Mesendoderm (in vitro differentiated cells): ENCODE measurements around the gene GSTK1.

Experiments used
- DNase-seq: peaks from one replicate; pipeline ENCODE4 v3.0.0; 2013
- H2AK5ac ChIP-seq: 2 replicates; pipeline ENCODE4 v1.6.1; 2013; ENCODE audit warnings: low read length, inconsistent platforms
- H2BK120ac ChIP-seq: 2 replicates; pipeline ENCODE4 v1.6.1; 2013; ENCODE audit warnings: low read depth, mild to moderate bottlenecking, low read length, moderate library complexity, mixed read lengths
- H2BK15ac ChIP-seq: replicated peaks from 2 replicates; pipeline ENCODE4 v1.6.1; 2013; ENCODE audit warnings: low read depth, mild to moderate bottlenecking, moderate library complexity
- H2BK5ac ChIP-seq: 2 replicates; pipeline ENCODE4 v1.6.1; 2013; ENCODE audit warnings: low read length, inconsistent platforms
- H3K18ac ChIP-seq: 2 replicates; pipeline ENCODE4 v1.6.1; 2013; ENCODE audit warnings: mild to moderate bottlenecking, low read length, mixed read lengths
- H3K23ac ChIP-seq: one replicate; pipeline ENCODE4 v1.6.1; 2013; ENCODE audit warnings: low read length
- H3K27ac ChIP-seq: 2 replicates; pipeline ENCODE4 v1.5.1; 2013; ENCODE audit warnings: low read depth, mild to moderate bottlenecking, inconsistent platforms, low read length, moderate library complexity
- H3K27me3 ChIP-seq: 2 replicates; pipeline ENCODE4 v1.6.1; 2013; ENCODE audit warnings: low read length, control low read depth, mild to moderate bottlenecking, inconsistent platforms; ENCODE audit not compliant: insufficient read depth, poor library complexity
- H3K36me3 ChIP-seq: 2 replicates; pipeline ENCODE4 v1.6.1; 2013; ENCODE audit warnings: low read length, inconsistent platforms; ENCODE audit not compliant: control insufficient read depth, insufficient read depth
- H3K4ac ChIP-seq: one replicate; pipeline ENCODE4 v1.6.1; 2013; ENCODE audit warnings: low read depth, mild to moderate bottlenecking, low read length, moderate library complexity
- H3K4me1 ChIP-seq: 2 replicates; pipeline ENCODE4 v1.6.1; 2013; ENCODE audit warnings: low read depth, low read length, inconsistent platforms; ENCODE audit not compliant: control insufficient read depth
- H3K4me2 ChIP-seq: 2 replicates; pipeline ENCODE4 v1.6.1; 2013; ENCODE audit warnings: low read length
- H3K4me3 ChIP-seq: 2 replicates; pipeline ENCODE4 v1.5.1; 2013; ENCODE audit warnings: mild to moderate bottlenecking, low read length
- H3K56ac ChIP-seq: one replicate; pipeline ENCODE4 v1.6.1; 2013; ENCODE audit warnings: low read length
- H3K79me1 ChIP-seq: 2 replicates; pipeline ENCODE4 v1.6.1; 2013; ENCODE audit warnings: low read length, inconsistent platforms
- H3K79me2 ChIP-seq: 2 replicates; pipeline ENCODE4 v1.6.1; 2013; ENCODE audit warnings: mild to moderate bottlenecking, low read length; ENCODE audit not compliant: control insufficient read depth, insufficient read depth
- H3K9ac ChIP-seq: 2 replicates; pipeline ENCODE4 v1.6.1; 2013; ENCODE audit warnings: low read length, inconsistent platforms
- H4K5ac ChIP-seq: one replicate; pipeline ENCODE4 v1.6.1; 2013; ENCODE audit warnings: low read length
- H4K8ac ChIP-seq: one replicate; pipeline ENCODE4 v1.6.1; 2013; ENCODE audit warnings: low read depth, mild to moderate bottlenecking, control low read depth, low read length, moderate library complexity
- WGBS: extraction: QIAGEN DNeasy Blood & Tissue Kit; methylation state at CpG from one replicate; pipeline ENCODE4 v1.1.7; 2013; ENCODE audit warnings: low lambda C conversion rate, missing lambda C conversion rate; ENCODE audit not compliant: insufficient coverage; ENCODE audit errors: extremely low coverage; 5-methylcytosine and 5-hydroxymethylcytosine counted together

Gene GSTK1

DNA sequence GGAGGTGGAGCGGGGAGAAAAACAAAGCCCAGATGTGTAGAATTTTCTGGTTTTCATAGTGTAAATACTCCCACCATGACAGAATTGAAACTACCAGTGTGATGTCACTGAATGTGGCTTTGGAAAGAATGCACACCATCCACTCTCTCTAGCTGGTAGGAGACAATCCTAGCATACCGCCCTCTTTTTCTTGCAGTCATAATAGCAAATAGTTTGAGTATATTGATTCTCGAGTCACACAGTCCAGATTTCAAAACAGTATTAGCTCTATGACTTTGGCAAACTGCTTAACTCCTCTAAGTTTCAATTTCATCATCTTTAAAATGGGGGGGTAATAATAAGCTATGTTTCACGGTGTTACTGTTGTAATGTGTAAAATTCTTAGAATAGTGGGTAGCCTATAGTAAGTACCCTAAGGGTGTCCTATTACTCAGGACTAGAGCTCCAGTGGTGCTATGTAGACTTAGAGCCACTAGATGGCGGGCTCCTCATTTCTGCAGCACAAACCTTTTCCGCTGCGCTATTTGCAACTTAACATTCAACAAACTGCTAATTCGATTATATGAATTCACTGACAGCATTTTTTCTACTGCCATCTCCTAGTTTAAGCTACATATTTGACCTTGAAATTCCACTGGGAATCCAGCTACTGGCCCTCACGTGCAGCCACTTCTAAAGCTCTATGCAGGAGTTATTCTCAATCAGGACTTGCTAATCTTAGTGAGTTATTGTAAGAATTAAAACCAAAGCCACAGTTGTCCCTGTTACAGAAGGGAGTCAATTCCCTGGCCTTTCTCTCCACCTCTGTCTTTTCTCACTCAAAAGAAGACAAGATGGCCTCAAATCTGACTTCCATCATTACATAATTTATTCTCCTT is 22.7 kb upstream of the GSTK1 start:
- no peaks in the 10 kb centered on the region for H3K79me1 ChIP-seq
- H2BK5ac ChIP-seq, result no peak overlapping the region
- no peak overlapping the region for H3K9ac ChIP-seq
- no peak overlapping the region for H2BK15ac ChIP-seq
- no peak overlapping the region for H3K23ac ChIP-seq
- H4K8ac ChIP-seq, result no peak overlapping the region
- H4K5ac ChIP-seq, result no peak overlapping the region
- H3K4me3 ChIP-seq, result no peak overlapping the region
- H2AK5ac ChIP-seq, result no peak overlapping the region
- H3K79me2 ChIP-seq, result no peaks in the 10 kb centered on the region
- peak; percentile 85 for DNase-seq
- no peaks in the 10 kb centered on the region for H3K27me3 ChIP-seq
- WGBS, result no CpG with 5 or more reads among the region's 9 CpGs
- H3K4me1 ChIP-seq, result no peaks in the 10 kb centered on the region
- no peak overlapping the region for H3K56ac ChIP-seq
- H2BK120ac ChIP-seq, result no peak overlapping the region
- H3K4me2 ChIP-seq, result no peak overlapping the region
- H3K18ac ChIP-seq, result no peak overlapping the region
- no peak overlapping the region for H3K27ac ChIP-seq
- no peaks in the 10 kb centered on the region for H3K36me3 ChIP-seq
- H3K4ac ChIP-seq, result no peak overlapping the region

DNA sequence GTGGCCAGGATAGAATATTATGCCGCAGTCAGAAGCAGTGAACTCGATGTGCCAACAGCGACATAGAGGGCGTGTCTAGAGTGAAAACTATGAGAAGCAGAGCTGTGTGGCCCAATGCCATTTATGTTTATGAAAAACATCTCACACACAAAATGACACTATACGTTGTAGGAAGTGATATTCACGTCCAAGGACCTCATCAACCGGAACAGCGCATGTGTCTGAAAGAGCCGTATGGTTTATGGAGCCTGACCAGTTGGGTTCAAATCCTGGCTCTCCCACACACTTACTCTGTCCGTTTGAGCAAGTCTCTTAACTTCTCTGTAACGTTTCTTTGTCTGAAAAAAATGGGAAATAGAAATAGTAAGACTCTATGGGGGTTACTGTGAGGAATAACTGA is 20.9 kb upstream of the GSTK1 start:
- Histone ChIP-seq H2BK120ac (no peak overlapping the region), H2BK5ac (no peak overlapping the region), H3K27ac (no peak overlapping the region), H3K79me1 (no peaks in the 10 kb centered on the region), H2AK5ac (no peak overlapping the region), H3K4me1 (no peaks in the 10 kb centered on the region), H3K4ac (no peak overlapping the region), H3K23ac (no peak overlapping the region), H3K18ac (no peak overlapping the region), H3K56ac (no peak overlapping the region), H3K79me2 (no peaks in the 10 kb centered on the region), H4K8ac (no peak overlapping the region), H3K9ac (no peak overlapping the region), H3K27me3 (no peaks in the 10 kb centered on the region), H2BK15ac (no peak overlapping the region), H3K4me3 (no peak overlapping the region), H3K4me2 (no peak overlapping the region), H4K5ac (no peak overlapping the region), H3K36me3 (no peaks in the 10 kb centered on the region)
- no CpG with 5 or more reads among the region's 11 CpGs for WGBS
- no peak for DNase-seq

DNA sequence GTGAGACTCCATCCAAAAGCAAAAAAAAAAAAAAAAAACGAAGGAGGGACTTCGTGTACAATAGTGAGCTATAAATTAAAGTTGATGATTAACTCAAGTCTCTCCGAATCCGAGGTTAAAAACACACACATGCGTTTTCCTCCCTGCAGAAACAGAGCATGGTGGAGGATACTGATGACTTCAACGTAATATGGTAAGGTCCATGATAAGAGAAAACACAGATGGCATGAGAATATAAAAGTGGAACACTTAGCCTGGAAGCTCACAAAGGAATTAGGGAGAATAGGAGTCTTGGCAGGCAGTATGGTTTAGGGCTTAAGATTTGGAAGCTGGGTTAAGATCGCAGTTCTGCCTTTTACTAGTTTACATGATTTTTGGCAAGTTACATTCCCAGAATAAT is 20.1 kb upstream of the GSTK1 start:
- H3K36me3 ChIP-seq, result no peaks in the 10 kb centered on the region
- no peaks in the 10 kb centered on the region for H3K79me1 ChIP-seq
- no peak overlapping the region for H3K4ac ChIP-seq
- H3K4me1 ChIP-seq, result no peaks in the 10 kb centered on the region
- no peak overlapping the region for H4K5ac ChIP-seq
- no peak for DNase-seq
- no peak overlapping the region for H3K4me3 ChIP-seq
- H3K79me2 ChIP-seq, result no peaks in the 10 kb centered on the region
- H3K4me2 ChIP-seq, result no peak overlapping the region
- no peak overlapping the region for H3K9ac ChIP-seq
- H2BK15ac ChIP-seq, result no peak overlapping the region
- no peak overlapping the region for H4K8ac ChIP-seq
- H3K27me3 ChIP-seq, result no peaks in the 10 kb centered on the region
- no peak overlapping the region for H2BK5ac ChIP-seq
- H2AK5ac ChIP-seq, result no peak overlapping the region
- WGBS, result no CpG with 5 or more reads among the region's 7 CpGs
- no peak overlapping the region for H3K56ac ChIP-seq
- H2BK120ac ChIP-seq, result no peak overlapping the region
- no peak overlapping the region for H3K23ac ChIP-seq
- H3K27ac ChIP-seq, result no peak overlapping the region
- H3K18ac ChIP-seq, result no peak overlapping the region

DNA sequence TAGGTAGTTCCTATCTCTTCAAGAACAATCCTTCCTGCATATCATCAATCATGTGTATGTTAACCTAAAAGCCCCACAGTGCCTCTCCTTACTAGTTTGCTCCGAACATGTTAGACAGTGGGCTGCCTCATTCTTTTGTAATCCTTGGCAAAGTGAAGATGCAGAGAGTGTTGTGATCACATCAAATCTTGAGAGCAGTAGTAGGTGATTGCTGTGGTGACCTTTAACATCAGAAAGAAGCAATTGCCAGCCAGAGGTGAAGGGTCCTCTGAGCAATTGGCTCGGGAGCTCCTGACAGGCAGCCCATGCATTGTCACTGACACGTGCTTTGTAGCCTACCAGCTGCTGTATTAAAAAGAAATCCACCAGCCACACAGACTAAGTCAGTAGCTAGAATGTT is 19.6 kb upstream of the GSTK1 start:
- no peak for DNase-seq
- Histone ChIP-seq H2BK15ac (no peak overlapping the region), H3K18ac (no peak overlapping the region), H2BK120ac (no peak overlapping the region), H3K23ac (no peak overlapping the region), H3K36me3 (no peaks in the 10 kb centered on the region), H3K4me1 (no peaks in the 10 kb centered on the region), H3K27me3 (no peaks in the 10 kb centered on the region), H3K4ac (no peak overlapping the region), H4K5ac (no peak overlapping the region), H3K56ac (no peak overlapping the region), H3K79me1 (no peaks in the 10 kb centered on the region), H3K4me2 (no peak overlapping the region), H3K79me2 (no peaks in the 10 kb centered on the region), H2AK5ac (no peak overlapping the region), H3K4me3 (no peak overlapping the region), H4K8ac (no peak overlapping the region), H3K9ac (no peak overlapping the region), H2BK5ac (no peak overlapping the region), H3K27ac (no peak overlapping the region)
- no CpG with 5 or more reads among the region's 3 CpGs for WGBS

DNA sequence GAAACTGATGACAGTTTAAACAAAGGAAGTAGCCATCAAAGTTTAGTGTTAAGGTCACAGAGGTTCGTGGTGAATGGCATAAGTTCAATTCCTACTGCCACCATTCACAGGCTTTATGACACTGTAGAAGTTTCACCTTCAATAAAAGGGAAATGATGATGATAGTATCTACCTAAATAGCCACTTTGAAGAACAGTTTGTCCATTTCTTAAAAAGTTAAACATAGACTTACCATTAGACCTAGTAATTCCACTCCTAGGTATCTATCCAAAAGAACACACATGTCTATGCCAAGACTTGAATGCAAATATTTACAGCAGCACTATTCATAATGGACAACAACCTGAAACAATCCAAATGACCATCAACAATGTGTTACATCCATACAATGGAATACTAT is 18.9 kb upstream of the GSTK1 start:
- DNase-seq, result no peak
- H3K23ac ChIP-seq, result no peak overlapping the region
- no peak overlapping the region for H2BK120ac ChIP-seq
- no peak overlapping the region for H3K56ac ChIP-seq
- H3K4ac ChIP-seq, result no peak overlapping the region
- H3K4me1 ChIP-seq, result no peaks in the 10 kb centered on the region
- no peak overlapping the region for H3K27ac ChIP-seq
- no peak overlapping the region for H3K9ac ChIP-seq
- no CpG with 5 or more reads among the region's 1 CpG for WGBS
- H2AK5ac ChIP-seq, result no peak overlapping the region
- no peak overlapping the region for H4K5ac ChIP-seq
- H3K4me2 ChIP-seq, result no peak overlapping the region
- H3K27me3 ChIP-seq, result no peaks in the 10 kb centered on the region
- H3K79me1 ChIP-seq, result no peaks in the 10 kb centered on the region
- no peaks in the 10 kb centered on the region for H3K36me3 ChIP-seq
- H2BK5ac ChIP-seq, result no peak overlapping the region
- H3K79me2 ChIP-seq, result no peaks in the 10 kb centered on the region
- H2BK15ac ChIP-seq, result no peak overlapping the region
- H3K4me3 ChIP-seq, result no peak overlapping the region
- H3K18ac ChIP-seq, result no peak overlapping the region
- no peak overlapping the region for H4K8ac ChIP-seq

DNA sequence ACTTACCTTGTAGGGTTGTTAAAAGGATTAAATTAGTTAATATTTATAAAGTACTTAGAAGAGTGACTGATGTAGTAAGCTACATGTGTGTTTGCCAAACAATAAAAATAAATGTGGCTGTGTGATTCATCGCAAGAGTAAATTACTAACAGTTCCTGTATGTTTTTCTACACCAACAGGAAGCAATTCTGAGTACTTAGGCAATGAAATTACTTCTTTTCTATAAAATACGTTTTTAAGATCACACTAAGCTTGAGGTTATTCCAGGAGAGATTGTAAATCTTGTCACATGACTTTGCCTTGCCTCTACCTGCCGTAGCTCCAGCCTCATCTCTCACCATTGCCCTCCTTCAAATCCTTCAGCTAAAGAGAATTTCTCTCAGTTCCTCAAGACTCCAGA is 18.1 kb upstream of the GSTK1 start:
- Histone ChIP-seq H3K79me1 (no peaks in the 10 kb centered on the region), H3K9ac (no peak overlapping the region), H3K56ac (no peak overlapping the region), H2BK5ac (no peak overlapping the region), H2BK15ac (no peak overlapping the region), H3K4me2 (no peak overlapping the region), H4K8ac (no peak overlapping the region), H3K79me2 (no peaks in the 10 kb centered on the region), H2BK120ac (no peak overlapping the region), H3K4me3 (no peak overlapping the region), H4K5ac (no peak overlapping the region), H3K27me3 (no peaks in the 10 kb centered on the region), H3K36me3 (no peaks in the 10 kb centered on the region), H3K18ac (no peak overlapping the region), H3K23ac (no peak overlapping the region), H2AK5ac (no peak overlapping the region), H3K4me1 (no peaks in the 10 kb centered on the region), H3K4ac (no peak overlapping the region), H3K27ac (no peak overlapping the region)
- WGBS, result no CpG with 5 or more reads among the region's 3 CpGs
- no peak for DNase-seq
